Measurements from ENCODE around the gene TYRO3.

Gene TYRO3

GRCh38 chr15:41631880-41632470, 73.0 kb downstream of the TYRO3 start:
- in situ Hi-C loops (cut with MboI; ENCODE audit: low pct_unique_long_range_greater_than_20kb, low sequenced_read_pairs) = no loop called here
- no peak for DNase-seq

All from KBM-7 (cell line).